ENCODE results near the gene LYZL6. TPM values are rescaled to one million over a fixed set of nuclear protein-coding genes. Genes with fewer than 3 reads are reported as not detected.

Gene LYZL6
- total RNA-seq, 1 experiment from 2014 or later: not detected

DNA sequence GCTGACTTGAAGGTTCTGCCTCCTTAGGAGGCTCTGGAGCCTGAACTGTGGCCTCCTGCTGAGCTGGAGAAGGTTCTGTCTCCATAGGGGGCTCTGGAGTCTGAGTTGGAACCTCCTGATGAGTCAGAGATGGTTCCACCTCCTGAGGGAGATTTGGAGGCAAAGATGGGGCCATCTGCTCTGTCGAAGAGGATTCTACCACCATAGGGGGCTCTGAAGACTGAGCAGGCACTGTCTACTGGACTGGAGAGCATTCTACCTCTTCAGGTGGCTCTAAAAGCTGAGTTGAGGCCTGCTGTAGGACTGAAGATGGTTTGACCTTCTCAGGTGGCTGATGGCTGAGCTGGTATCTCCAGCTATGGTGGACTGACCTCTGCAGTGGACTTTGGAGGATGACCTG lies 29.2 kb downstream of the LYZL6 start:
- H3K4me1 ChIP-seq (ENCODE audit: control insufficient read depth in 1 of 2, insufficient read depth in 2 of 2, low read length in 2 of 2): no peaks in the 10 kb centered on the region

DNA sequence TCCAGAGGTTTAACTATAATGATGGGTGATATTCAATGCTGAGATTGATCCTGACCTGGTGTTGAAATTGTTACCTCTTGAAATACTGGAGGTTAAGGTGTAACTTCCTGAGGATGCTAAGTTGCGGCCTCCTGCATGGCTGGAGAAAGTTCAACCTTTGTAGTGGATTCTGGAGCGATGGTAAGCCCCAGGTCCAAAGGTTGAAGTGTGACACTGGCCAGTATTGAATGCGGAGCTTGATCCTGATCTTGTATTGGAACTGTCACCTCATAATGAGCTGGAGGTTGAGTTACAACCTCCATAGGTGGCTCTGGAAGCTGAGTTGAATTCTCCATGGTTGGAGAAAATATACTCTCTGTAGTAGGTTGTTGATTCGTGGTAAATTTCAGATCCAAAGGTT lies 29.9 kb downstream of the LYZL6 start:
- ChIA-PET CTCF (no interaction called here), POLR2A (no interaction called here)
- BruUV-seq (replicated peaks): no TSS peak

More for the DNA sequence above, 29.2 kb downstream of the LYZL6 start:
- no peaks in the 10 kb centered on the region for H3K79me2 ChIP-seq (ENCODE audit: insufficient read depth, low read length)
- H3K9ac ChIP-seq (ENCODE audit: low read length): no peak overlapping the region
- no peak for DNase-seq (ENCODE audit: low read depth, low spot score)
- BruUV-seq (replicated peaks): no TSS peak
- TF ChIP-seq, protein P1, sequence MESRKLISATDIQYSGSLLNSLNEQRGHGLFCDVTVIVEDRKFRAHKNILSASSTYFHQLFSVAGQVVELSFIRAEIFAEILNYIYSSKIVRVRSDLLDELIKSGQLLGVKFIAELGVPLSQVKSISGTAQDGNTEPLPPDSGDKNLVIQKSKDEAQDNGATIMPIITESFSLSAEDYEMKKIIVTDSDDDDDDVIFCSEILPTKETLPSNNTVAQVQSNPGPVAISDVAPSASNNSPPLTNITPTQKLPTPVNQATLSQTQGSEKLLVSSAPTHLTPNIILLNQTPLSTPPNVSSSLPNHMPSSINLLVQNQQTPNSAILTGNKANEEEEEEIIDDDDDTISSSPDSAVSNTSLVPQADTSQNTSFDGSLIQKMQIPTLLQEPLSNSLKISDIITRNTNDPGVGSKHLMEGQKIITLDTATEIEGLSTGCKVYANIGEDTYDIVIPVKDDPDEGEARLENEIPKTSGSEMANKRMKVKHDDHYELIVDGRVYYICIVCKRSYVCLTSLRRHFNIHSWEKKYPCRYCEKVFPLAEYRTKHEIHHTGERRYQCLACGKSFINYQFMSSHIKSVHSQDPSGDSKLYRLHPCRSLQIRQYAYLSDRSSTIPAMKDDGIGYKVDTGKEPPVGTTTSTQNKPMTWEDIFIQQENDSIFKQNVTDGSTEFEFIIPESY (IDR thresholded peaks at IDR 0.05; ENCODE audit: extremely low read depth, insufficient replicate concordance, low read length): no peak
- RAD21 ChIA-PET (ENCODE audit: low non-redundant PET in 1 of 2, low total read pairs in 2 of 2, uncharacterized antibody in 2 of 2, unreplicated experiment in 2 of 2): no interaction called here
- CTCF ChIA-PET: no interaction called here
- no peaks in the 10 kb centered on the region for H4K20me1 ChIP-seq (ENCODE audit: insufficient read depth)
- no peak overlapping the region for H2AFZ ChIP-seq (ENCODE audit: low read depth, low read length, poor library complexity, severe bottlenecking)
- no peak overlapping the region for H3K4me2 ChIP-seq (ENCODE audit: low read length)
- no peaks in the 10 kb centered on the region for H3K9me2 ChIP-seq (ENCODE audit: insufficient read depth)
- no peak overlapping the region for H3K27ac ChIP-seq (ENCODE audit: low read depth, low read length)
- no peaks in the 10 kb centered on the region for H3K27me3 ChIP-seq (ENCODE audit: insufficient read depth, low read length)
- intact Hi-C loops (cut with micrococcal nuclease): no loop called here
- POLR2A ChIA-PET: no interaction called here
- no peak overlapping the region for H3K4me3 ChIP-seq (replicated peaks in 1 of 2; ENCODE audit: low read depth in 1 of 2, low read length in 2 of 2)
- H3K9me3 ChIP-seq (ENCODE audit: control insufficient read depth in 1 of 2, insufficient read depth in 1 of 2, low read depth in 1 of 2, low read length in 2 of 2): no peaks in the 10 kb centered on the region
- no peak for ATAC-seq
- no peaks in the 10 kb centered on the region for H3K36me3 ChIP-seq (ENCODE audit: control insufficient read depth in 1 of 2, insufficient read depth in 2 of 2, low read length in 2 of 2)

More for the DNA sequence above, 29.9 kb downstream of the LYZL6 start:
- Histone ChIP-seq H3K36me3 (ENCODE audit: control insufficient read depth in 1 of 2, insufficient read depth in 2 of 2, low read length in 2 of 2) (no peaks in the 10 kb centered on the region), H3K27ac (ENCODE audit: low read depth, low read length) (no peak overlapping the region), H2AFZ (ENCODE audit: low read depth, low read length, poor library complexity, severe bottlenecking) (no peak overlapping the region), H3K4me2 (ENCODE audit: low read length) (no peak overlapping the region), H3K9me2 (ENCODE audit: insufficient read depth) (no peaks in the 10 kb centered on the region), H3K27me3 (ENCODE audit: insufficient read depth, low read length) (no peaks in the 10 kb centered on the region), H3K9ac (ENCODE audit: low read length) (no peak overlapping the region), H3K4me1 (ENCODE audit: control insufficient read depth in 1 of 2, insufficient read depth in 2 of 2, low read length in 2 of 2) (no peaks in the 10 kb centered on the region), H3K79me2 (ENCODE audit: insufficient read depth, low read length) (no peaks in the 10 kb centered on the region), H4K20me1 (ENCODE audit: insufficient read depth) (no peaks in the 10 kb centered on the region), H3K4me3 (replicated peaks in 1 of 2; ENCODE audit: low read depth in 1 of 2, low read length in 2 of 2) (no peak overlapping the region), H3K9me3 (ENCODE audit: control insufficient read depth in 1 of 2, insufficient read depth in 1 of 2, low read depth in 1 of 2, low read length in 2 of 2) (no peaks in the 10 kb centered on the region)
- DNase-seq (ENCODE audit: low read depth, low spot score) (no peak), ATAC-seq (no peak)
- intact Hi-C loops (cut with micrococcal nuclease): no loop called here
- no peak for TF ChIP-seq JUND (IDR thresholded peaks at IDR 0.05)
- no peak for TF ChIP-seq CEBPB (IDR thresholded peaks at IDR 0.05; ENCODE audit: low read depth)
- no peak for TF ChIP-seq CBX3 (IDR thresholded peaks at IDR 0.05; ENCODE audit: low read depth)
- TF ChIP-seq, protein P2, sequence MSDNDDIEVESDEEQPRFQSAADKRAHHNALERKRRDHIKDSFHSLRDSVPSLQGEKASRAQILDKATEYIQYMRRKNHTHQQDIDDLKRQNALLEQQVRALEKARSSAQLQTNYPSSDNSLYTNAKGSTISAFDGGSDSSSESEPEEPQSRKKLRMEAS (IDR thresholded peaks at IDR 0.05): no peak
- no peak for TF ChIP-seq EGR1 (IDR thresholded peaks at IDR 0.05; ENCODE audit: low read depth)
- no peak for TF ChIP-seq SP1 (IDR thresholded peaks at IDR 0.05; ENCODE audit: low read depth)
- TF ChIP-seq ZNF274 (IDR thresholded peaks at IDR 0.05; ENCODE audit: low read depth, low read length): no peak
- no peak for TF ChIP-seq YY1 (IDR thresholded peaks at IDR 0.05; ENCODE audit: extremely low read depth, insufficient replicate concordance, low read depth, low read length)
- no peak for TF ChIP-seq ELF1 (IDR thresholded peaks at IDR 0.05; ENCODE audit: borderline replicate concordance, low read depth)
- TF ChIP-seq TCF7L2 (IDR thresholded peaks at IDR 0.05; ENCODE audit: borderline replicate concordance, extremely low read depth, insufficient read depth, insufficient read length): no peak
- RAD21 ChIA-PET (ENCODE audit: low non-redundant PET in 1 of 2, low total read pairs in 2 of 2, uncharacterized antibody in 2 of 2, unreplicated experiment in 2 of 2): no interaction called here
